ENCODE data around the gene CD33. TPM values are rescaled to one million over a fixed set of nuclear protein-coding genes. Genes with fewer than 3 reads are reported as not detected.

CD33 gene
- total and polyA plus RNA-seq, 2 of the 8 experiments (the other 6 are each of a cell fraction or from before 2014, with no cell fraction given) = 0.06 TPM; not detected in 1

DNA sequence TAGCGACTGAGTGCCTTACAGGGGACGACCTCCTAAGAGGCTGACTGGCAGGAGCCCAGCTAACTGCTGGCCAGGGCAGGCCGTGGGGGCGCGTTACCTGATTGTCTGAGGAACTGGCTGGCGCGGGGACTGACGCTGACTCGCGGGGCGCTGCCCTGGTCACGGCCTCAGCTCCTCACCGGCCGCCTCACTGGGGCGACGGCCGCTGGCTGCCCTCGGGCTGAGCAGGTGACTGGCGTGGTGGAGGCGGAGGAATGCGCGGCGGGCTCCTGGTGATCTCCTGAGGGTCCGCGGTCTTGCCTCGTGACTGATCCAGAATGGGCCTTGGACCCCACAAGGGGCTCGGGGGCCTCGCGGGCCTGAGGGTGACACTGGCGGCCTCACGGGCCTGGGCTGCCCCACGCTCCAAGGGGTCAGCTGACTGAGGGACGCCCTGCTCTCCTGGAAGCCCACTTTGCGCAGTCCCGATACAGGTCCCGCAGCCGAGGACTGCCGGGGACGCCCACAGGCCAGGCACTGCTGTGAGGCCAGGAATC is 43.4 kb upstream of the CD33 start:
- ChIA-PET POLR2A (ENCODE audit: partially characterized antibody) (no interaction called here), CTCF (ENCODE audit: partially characterized antibody) (no interaction called here)
- H3K9ac ChIP-seq (replicated peaks in 1 of 4; ENCODE audit: extremely low read depth in 1 of 4, low read depth in 3 of 4, low read length in 3 of 4) = no peak overlapping the region
- H4K5ac ChIP-seq (ENCODE audit: insufficient read length, low read depth, low read length) = no peak overlapping the region
- H2BK15ac ChIP-seq (ENCODE audit: low read length) = no peak overlapping the region
- no peaks in the 10 kb centered on the region for H3K79me1 ChIP-seq (ENCODE audit: low read depth, low read length)
- no peaks in the 10 kb centered on the region for H3K23me2 ChIP-seq (ENCODE audit: low read depth, low read length)
- H2AFZ ChIP-seq (ENCODE audit: low read length) = 0 out of 2 replicates have a peak overlapping the region, but pooled peaks have one; percentile 3
- H3K18ac ChIP-seq (ENCODE audit: extremely low read depth, low read length) = no peak overlapping the region
- no peak overlapping the region for H3K4ac ChIP-seq (replicated peaks; ENCODE audit: insufficient read length, low read depth, low read length)
- no peaks in the 10 kb centered on the region; a peak in 1 of 8 replicates for H3K36me3 ChIP-seq (ENCODE audit: control insufficient read depth in 2 of 4, insufficient read depth in 4 of 4, low read length in 3 of 4)
- H3K14ac ChIP-seq (ENCODE audit: insufficient read length) = no peak overlapping the region
- H2BK5ac ChIP-seq (ENCODE audit: low read depth, low read length) = no peak overlapping the region
- peaks cover 0 to 3% (median 0%) of the 10 kb centered on the region in 4 experiments; a peak in 3 of 7 replicates for H3K4me1 ChIP-seq (replicated peaks in 1 of 4; ENCODE audit: control insufficient read depth in 3 of 4, insufficient read depth in 4 of 4, low read length in 3 of 4)
- no peak overlapping the region for H4K91ac ChIP-seq (replicated peaks; ENCODE audit: insufficient read length, low read length)
- peaks cover 0 to 13% (median 5%) of the 10 kb centered on the region in 4 experiments; a peak in 5 of 7 replicates for H3K27me3 ChIP-seq (replicated peaks in 1 of 4; ENCODE audit: control insufficient read depth in 3 of 4, extremely low read depth in 1 of 4, insufficient read depth in 3 of 4, low read length in 3 of 4)
- H3K23ac ChIP-seq (ENCODE audit: insufficient read length) = no peak overlapping the region
- no peaks in the 10 kb centered on the region for H4K20me1 ChIP-seq (replicated peaks in 1 of 2; ENCODE audit: control insufficient read depth in 1 of 2, insufficient read depth in 2 of 2, low read length in 2 of 2)
- H2BK12ac ChIP-seq (ENCODE audit: low read depth, low read length) = no peak overlapping the region; the same call in 1 of the 2 replicates
- no peak overlapping the region for H2AK5ac ChIP-seq (ENCODE audit: low read depth, low read length)
- peak overlapping the region in 1 of 2 experiments; percentile 47; a peak in 1 of 4 replicates for H3K4me2 ChIP-seq (ENCODE audit: insufficient read depth in 1 of 2, low read depth in 2 of 2, low read length in 2 of 2)
- FAIRE-seq = no peak
- H2BK20ac ChIP-seq (ENCODE audit: low read length) = no peak overlapping the region
- H3K27ac ChIP-seq (ENCODE audit: low read depth, low read length) = no peak overlapping the region
- H3K79me2 ChIP-seq (ENCODE audit: control insufficient read depth in 1 of 2, insufficient read depth in 2 of 2, low read length in 2 of 2) = no peaks in the 10 kb centered on the region
- H3K56ac ChIP-seq (replicated peaks; ENCODE audit: insufficient read length, low read depth, low read length) = no peak overlapping the region
- no peak for DNase-seq (ENCODE audit: low read depth in 1 of 2, low spot score in 2 of 2)
- H3K9me3 ChIP-seq (ENCODE audit: insufficient read depth in 2 of 2, low read depth in 1 of 2, low read length in 1 of 2) = peaks cover 0 to 8% of the 10 kb centered on the region in 2 experiments; a peak in 1 of 4 replicates
- no peak overlapping the region; a peak in 1 of 8 replicates for H3K4me3 ChIP-seq (ENCODE audit: extremely low read depth in 1 of 4, insufficient read depth in 2 of 4, low read depth in 3 of 4, low read length in 4 of 4)
- H4K8ac ChIP-seq (ENCODE audit: extremely low read depth, insufficient read depth, low read length) = peak overlapping the region; percentile 68; the same call in 1 of the 2 replicates
- TF ChIP-seq NANOG (IDR thresholded peaks at IDR 0.05; ENCODE audit: insufficient read depth, low read depth, low read length, poor library complexity, severe bottlenecking) (no peak), RNF2 (IDR thresholded peaks at IDR 0.05; ENCODE audit: borderline replicate concordance, low read depth, low read length, missing control alignments, poor library complexity, severe bottlenecking) (no peak), SIN3A (conservative IDR thresholded peaks at IDR 0.05 in 1 of 2, IDR thresholded peaks at IDR 0.05 in 1 of 2; ENCODE audit: low read depth in 1 of 2, low read length in 2 of 2) (no peak), CEBPB (IDR thresholded peaks at IDR 0.05; ENCODE audit: low read depth, low read length) (no peak), SIRT6 (IDR thresholded peaks at IDR 0.05; ENCODE audit: low read length) (no peak), CBX5 (IDR thresholded peaks at IDR 0.05; ENCODE audit: low read depth, low read length) (no peak)
- TF ChIP-seq, protein P1, sequence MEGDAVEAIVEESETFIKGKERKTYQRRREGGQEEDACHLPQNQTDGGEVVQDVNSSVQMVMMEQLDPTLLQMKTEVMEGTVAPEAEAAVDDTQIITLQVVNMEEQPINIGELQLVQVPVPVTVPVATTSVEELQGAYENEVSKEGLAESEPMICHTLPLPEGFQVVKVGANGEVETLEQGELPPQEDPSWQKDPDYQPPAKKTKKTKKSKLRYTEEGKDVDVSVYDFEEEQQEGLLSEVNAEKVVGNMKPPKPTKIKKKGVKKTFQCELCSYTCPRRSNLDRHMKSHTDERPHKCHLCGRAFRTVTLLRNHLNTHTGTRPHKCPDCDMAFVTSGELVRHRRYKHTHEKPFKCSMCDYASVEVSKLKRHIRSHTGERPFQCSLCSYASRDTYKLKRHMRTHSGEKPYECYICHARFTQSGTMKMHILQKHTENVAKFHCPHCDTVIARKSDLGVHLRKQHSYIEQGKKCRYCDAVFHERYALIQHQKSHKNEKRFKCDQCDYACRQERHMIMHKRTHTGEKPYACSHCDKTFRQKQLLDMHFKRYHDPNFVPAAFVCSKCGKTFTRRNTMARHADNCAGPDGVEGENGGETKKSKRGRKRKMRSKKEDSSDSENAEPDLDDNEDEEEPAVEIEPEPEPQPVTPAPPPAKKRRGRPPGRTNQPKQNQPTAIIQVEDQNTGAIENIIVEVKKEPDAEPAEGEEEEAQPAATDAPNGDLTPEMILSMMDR (IDR thresholded peaks at IDR 0.05; ENCODE audit: control extremely low read depth in 1 of 3, insufficient read depth in 1 of 3, low read depth in 1 of 3, low read length in 3 of 3) = no peak
- TF ChIP-seq, protein P2, sequence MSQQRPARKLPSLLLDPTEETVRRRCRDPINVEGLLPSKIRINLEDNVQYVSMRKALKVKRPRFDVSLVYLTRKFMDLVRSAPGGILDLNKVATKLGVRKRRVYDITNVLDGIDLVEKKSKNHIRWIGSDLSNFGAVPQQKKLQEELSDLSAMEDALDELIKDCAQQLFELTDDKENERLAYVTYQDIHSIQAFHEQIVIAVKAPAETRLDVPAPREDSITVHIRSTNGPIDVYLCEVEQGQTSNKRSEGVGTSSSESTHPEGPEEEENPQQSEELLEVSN (IDR thresholded peaks at IDR 0.05) = no peak
- H2BK120ac ChIP-seq (replicated peaks; ENCODE audit: low read depth, low read length) = no peak overlapping the region
- WGBS, 2 experiments (ENCODE audit: extremely low coverage in 1 of 2, insufficient coverage in 1 of 2, insufficient read length in 1 of 2, insufficient replicate concordance in 2 of 2, low coverage in 1 of 2, low lambda C conversion rate in 2 of 2, missing lambda C conversion rate in 1 of 2) = 97% methylated on average over 32 of the region's 39 CpGs; no CpG with 5 or more reads in 1 of the 2 experiments
